C4-2B (cell line): Measurements from ENCODE around the gene NUDT7.

Experiments used
- CTCF ChIP-seq: fragments of 450-650 bp; conservative IDR thresholded peaks from 2 replicates; pipeline ENCODE4 v1.5.1; 2017; ENCODE audit warnings: mild to moderate bottlenecking
- ZFX ChIP-seq: fragments of 450-650 bp; IDR thresholded peaks from 2 replicates; pipeline ENCODE4 v1.6.1; 2017

GRCh38 chr16:77788181-77789084, 66.1 kb downstream of the NUDT7 start, which contains the start of gene VAT1L:
- no peak for TF ChIP-seq CTCF
- TF ChIP-seq ZFX = no peak
